ENCODE results near the gene NAA40. TPM values are rescaled to one million over a fixed set of nuclear protein-coding genes. Genes with fewer than 3 reads are reported as not detected.

The NAA40 gene
- polyA plus RNA-seq, 1 donor from 2014 or later: 66.7 TPM

- H3K79me2 ChIP-seq (replicated peaks; ENCODE audit: insufficient read depth, low read length): peaks cover 26% of the 10 kb centered on the region
- no peaks in the 10 kb centered on the region for H3K27me3 ChIP-seq (ENCODE audit: insufficient read depth, low read depth, low read length)
- H3K9ac ChIP-seq (ENCODE audit: low read length): no peak overlapping the region
- H2AFZ ChIP-seq (ENCODE audit: low read depth, low read length): no peak overlapping the region
- no peaks in the 10 kb centered on the region for H3K9me2 ChIP-seq (ENCODE audit: insufficient read depth, low read length)
- TF ChIP-seq RAD21 (conservative IDR thresholded peaks at IDR 0.05): no peak
- TF ChIP-seq SMC3 (conservative IDR thresholded peaks at IDR 0.05; ENCODE audit: poor library complexity): no peak
- no peak for TF ChIP-seq MXI1 (conservative IDR thresholded peaks at IDR 0.05; ENCODE audit: poor library complexity, severe bottlenecking)
- TF ChIP-seq TAF1 (IDR thresholded peaks at IDR 0.05; ENCODE audit: low read depth): no peak
- TF ChIP-seq EP300 (conservative IDR thresholded peaks at IDR 0.05; ENCODE audit: poor library complexity, severe bottlenecking): no peak
- TF ChIP-seq POLR2AphosphoS5 (IDR thresholded peaks at IDR 0.05): no peak
- TF ChIP-seq REST (IDR thresholded peaks at IDR 0.05; ENCODE audit: borderline replicate concordance): no peak
- TF ChIP-seq CTCF (IDR thresholded peaks at IDR 0.05; ENCODE audit: poor library complexity, severe bottlenecking): no peak
- no peak overlapping the region for H3K4me2 ChIP-seq (ENCODE audit: low read length)
- no peaks in the 10 kb centered on the region for H3K36me3 ChIP-seq (ENCODE audit: insufficient read depth, low read length)
- no peaks in the 10 kb centered on the region for H3F3A ChIP-seq (ENCODE audit: insufficient read depth, low read length, poor library complexity, severe bottlenecking)
- H3K27ac ChIP-seq (ENCODE audit: low read length): no peak overlapping the region
- no peak overlapping the region for H3K4me3 ChIP-seq (ENCODE audit: low read length)
- no peaks in the 10 kb centered on the region for H4K20me1 ChIP-seq (ENCODE audit: insufficient read depth)
- H3K9me3 ChIP-seq (ENCODE audit: low read length): no peaks in the 10 kb centered on the region
Observed at GRCh38 chr11:63978551-63979239, 39.9 kb downstream of the NAA40 start.

- Histone ChIP-seq H3K9me3 (ENCODE audit: low read length) (no peaks in the 10 kb centered on the region), H4K20me1 (ENCODE audit: insufficient read depth) (no peaks in the 10 kb centered on the region), H2AFZ (ENCODE audit: low read depth, low read length) (no peak overlapping the region), H3K79me2 (replicated peaks; ENCODE audit: insufficient read depth, low read length) (peaks cover 26% of the 10 kb centered on the region), H3K9me2 (ENCODE audit: insufficient read depth, low read length) (no peaks in the 10 kb centered on the region), H3K36me3 (ENCODE audit: insufficient read depth, low read length) (no peaks in the 10 kb centered on the region), H3K4me2 (ENCODE audit: low read length) (no peak overlapping the region), H3F3A (ENCODE audit: insufficient read depth, low read length, poor library complexity, severe bottlenecking) (no peaks in the 10 kb centered on the region), H3K27me3 (ENCODE audit: insufficient read depth, low read depth, low read length) (no peaks in the 10 kb centered on the region), H3K27ac (ENCODE audit: low read length) (no peak overlapping the region), H3K9ac (ENCODE audit: low read length) (no peak overlapping the region), H3K4me3 (ENCODE audit: low read length) (no peak overlapping the region)
- TF ChIP-seq RAD21 (conservative IDR thresholded peaks at IDR 0.05) (no peak), EP300 (conservative IDR thresholded peaks at IDR 0.05; ENCODE audit: poor library complexity, severe bottlenecking) (no peak), TAF1 (IDR thresholded peaks at IDR 0.05; ENCODE audit: low read depth) (no peak), EZH2 (IDR thresholded peaks at IDR 0.05; ENCODE audit: borderline replicate concordance, insufficient read depth, low read length, poor library complexity, severe bottlenecking) (no peak), CTCF (IDR thresholded peaks at IDR 0.05; ENCODE audit: poor library complexity, severe bottlenecking) (no peak), REST (IDR thresholded peaks at IDR 0.05; ENCODE audit: borderline replicate concordance) (no peak), SMC3 (conservative IDR thresholded peaks at IDR 0.05; ENCODE audit: poor library complexity) (no peak), POLR2AphosphoS5 (IDR thresholded peaks at IDR 0.05) (no peak), MXI1 (conservative IDR thresholded peaks at IDR 0.05; ENCODE audit: poor library complexity, severe bottlenecking) (no peak)
Observed at GRCh38 chr11:63979426-63979825, 40.6 kb downstream of the NAA40 start.
